GM23338 (cell line): ENCODE data around the gene ZNFX1. TPM values are rescaled to one million over a fixed set of nuclear protein-coding genes. Genes with fewer than 3 reads are reported as not detected.

Source experiments
- ATAC-seq: fragments of 200-7000 bp; cut with Tn5 transposase; 3 replicates; pipeline ENCODE4 v1.9.1; 2020
- DNase-seq: peaks from one replicate; pipeline ENCODE4 v3.0.0-alpha.2; 2015; ENCODE audit warnings: low spot score
- H2AFZ ChIP-seq: fragments of 200-600 bp; sonication (generic); 2 replicates; pipeline ENCODE4 v1.8.0; 2016; ENCODE audit warnings: antibody characterized with exemption, mild to moderate bottlenecking, moderate library complexity
- H3F3A ChIP-seq: fragments of 200-600 bp; sonication (generic); replicated peaks from 2 replicates; pipeline ENCODE4 v1.8.0; 2017; ENCODE audit warnings: antibody characterized with exemption, mixed run types, low read depth
- H3K27ac ChIP-seq: fragments of 200-600 bp; sonication (generic); 2 replicates; pipeline ENCODE4 v1.6.1; 2016; ENCODE audit warnings: low read depth
- H3K27me3 ChIP-seq: fragments of 200-600 bp; sonication (generic); 2 replicates; pipeline ENCODE4 v1.8.0; 2016; ENCODE audit warnings: mild to moderate bottlenecking, mixed run types, moderate library complexity; ENCODE audit not compliant: insufficient read depth
- H3K36me3 ChIP-seq: fragments of 200-600 bp; sonication (generic); 2 replicates; pipeline ENCODE4 v1.8.0; 2016; ENCODE audit warnings: mild to moderate bottlenecking; ENCODE audit not compliant: insufficient read depth
- H3K4me1 ChIP-seq: fragments of 200-600 bp; sonication (generic); 2 replicates; pipeline ENCODE4 v1.8.0; 2016; ENCODE audit warnings: mild to moderate bottlenecking, moderate library complexity; ENCODE audit not compliant: insufficient read depth
- H3K4me2 ChIP-seq: fragments of 200-600 bp; sonication (generic); 2 replicates; pipeline ENCODE4 v1.7.1; 2017; ENCODE audit warnings: mixed run types
- H3K4me3 ChIP-seq: fragments of 200-600 bp; sonication (generic); 2 replicates; pipeline ENCODE4 v1.6.1; 2016; ENCODE audit warnings: mixed run types
- H3K79me2 ChIP-seq: fragments of 200-600 bp; sonication (generic); replicated peaks from 2 replicates; pipeline ENCODE4 v1.8.0; 2017; ENCODE audit warnings: mild to moderate bottlenecking; ENCODE audit not compliant: insufficient read depth
- H3K9me2 ChIP-seq: fragments of 200-600 bp; sonication (generic); 2 replicates; pipeline ENCODE4 v1.8.0; 2017; ENCODE audit not compliant: insufficient read depth
- H4K20me1 ChIP-seq: fragments of 200-600 bp; sonication (generic); replicated peaks from 2 replicates; pipeline ENCODE4 v1.8.0; 2017; ENCODE audit warnings: mild to moderate bottlenecking; ENCODE audit not compliant: insufficient read depth
- H3K27ac Mint-ChIP-seq: 2 replicates; pipeline ENCODE4 v1.8.0; 2020; ENCODE audit warnings: inconsistent platforms, mild to moderate bottlenecking, moderate library complexity, mixed read lengths
- H3K27me3 Mint-ChIP-seq: 3 replicates; pipeline ENCODE4 v1.8.0; 2022; ENCODE audit warnings: low read depth, mild to moderate bottlenecking, moderate library complexity, mixed read lengths, inconsistent platforms; ENCODE audit not compliant: insufficient read depth, poor library complexity
- H3K36me3 Mint-ChIP-seq: 3 replicates; pipeline ENCODE4 v1.8.0; 2021; ENCODE audit warnings: low read depth, mild to moderate bottlenecking, inconsistent platforms, moderate library complexity, mixed read lengths
- H3K4me1 Mint-ChIP-seq: 3 replicates; pipeline ENCODE4 v1.8.0; 2020; ENCODE audit warnings: mild to moderate bottlenecking, inconsistent platforms, mixed read lengths
- H3K4me3 Mint-ChIP-seq: 3 replicates; pipeline ENCODE4 v1.8.0; 2021; ENCODE audit warnings: moderate library complexity, mild to moderate bottlenecking, inconsistent platforms, mixed read lengths
- H3K9me3 Mint-ChIP-seq: 3 replicates; pipeline ENCODE4 v1.8.0; 2020; ENCODE audit warnings: moderate library complexity, mild to moderate bottlenecking, inconsistent platforms, mixed read lengths
- CREB1 ChIP-seq: fragments of 250-450 bp; sonication (Bioruptor Pico); IDR thresholded peaks from 2 replicates; pipeline ENCODE4 v1.5.0; 2020; ENCODE audit warnings: low read depth, mild to moderate bottlenecking, moderate library complexity
- ETS1 ChIP-seq: IDR thresholded peaks from 2 replicates; pipeline ENCODE4 v1.6.1; 2016; ENCODE audit warnings: antibody characterized with exemption
- EZH2 ChIP-seq: fragments of 200-600 bp; sonication (generic); IDR thresholded peaks from one replicate; pipeline ENCODE4 v1.8.0; 2017; ENCODE audit warnings: antibody characterized with exemption, mild to moderate bottlenecking, low read depth; ENCODE audit not compliant: unreplicated experiment
- EZH2phosphoT487 ChIP-seq: fragments of 200-600 bp; sonication (generic); IDR thresholded peaks from one replicate; pipeline ENCODE4 v1.8.1; 2018; ENCODE audit warnings: antibody characterized with exemption; ENCODE audit not compliant: unreplicated experiment
- JUNB ChIP-seq: IDR thresholded peaks from one replicate; pipeline ENCODE4 v1.6.1; 2016; ENCODE audit warnings: antibody characterized with exemption; ENCODE audit not compliant: unreplicated experiment
- NANOG ChIP-seq: IDR thresholded peaks from 2 replicates; pipeline ENCODE4 v1.6.1; 2016; ENCODE audit warnings: antibody characterized with exemption, borderline replicate concordance
- POLR2AphosphoS5 ChIP-seq: IDR thresholded peaks from 2 replicates; pipeline ENCODE4 v1.6.1; 2016; ENCODE audit warnings: antibody characterized with exemption, low read depth
- STAT1 ChIP-seq: IDR thresholded peaks from one replicate; pipeline ENCODE4 v1.6.1; 2016; ENCODE audit warnings: antibody characterized with exemption; ENCODE audit not compliant: unreplicated experiment
- ZNF331 ChIP-seq: fragments of 250-450 bp; sonication (Bioruptor Pico); IDR thresholded peaks from 2 replicates; pipeline ENCODE4 v1.5.0; 2020; ENCODE audit warnings: low read depth, mild to moderate bottlenecking, moderate library complexity
- ZNF462 ChIP-seq: fragments of 250-450 bp; sonication (Bioruptor Pico); IDR thresholded peaks from 2 replicates; pipeline ENCODE4 v1.5.0; 2020; ENCODE audit warnings: mild to moderate bottlenecking, moderate library complexity
- polyA plus RNA-seq: library from polyadenylated mRNA; unstranded; fragments of >200 nt; fragmentation: Nextera tagmentation; extraction: Ambion mirVana; gene quantifications from 2 replicates; pipeline ENCODE4 v1.2.1, GENCODE V29; 2016
- total RNA-seq: library from RNA; depleted of rRNA; stranded (reverse); fragments of >200 nt; shearing (Covaris generic); gene quantifications from 2 replicates; pipeline ENCODE4 v1.2.3, GENCODE V29; 2014
- TF ChIP-seq, protein P1 (sequence below): IDR thresholded peaks from one replicate; pipeline ENCODE4 v1.6.1; 2018; ENCODE audit warnings: antibody characterized with exemption; ENCODE audit not compliant: unreplicated experiment

The ZNFX1 gene
- total and polyA plus RNA-seq, 2 experiments from 2014 or later, result 6.1 to 12.1 TPM

GRCh38 chr20:49233226-49233625 lies 44.6 kb downstream of the ZNFX1 start (continued):
- TF ChIP-seq ETS1, result no peak
- TF ChIP-seq POLR2AphosphoS5, result no peak
- no peak for TF ChIP-seq ZNF331
- TF ChIP-seq EZH2, result no peak
- TF ChIP-seq STAT1, result no peak
- no peak for TF ChIP-seq NANOG

- no peaks in the 10 kb centered on the region; the same call in 1 of the 2 replicates for H4K20me1 ChIP-seq
- ATAC-seq (no peak), DNase-seq (no peak)
- Mint-ChIP-seq H3K4me3 (no peak overlapping the region), H3K27me3 (no peaks in the 10 kb centered on the region), H3K36me3 (peaks cover 82% of the 10 kb centered on the region), H3K27ac (no peak overlapping the region), H3K4me1 (no peaks in the 10 kb centered on the region), H3K9me3 (no peaks in the 10 kb centered on the region)
- no peak overlapping the region for H3K4me3 ChIP-seq
- no peaks in the 10 kb centered on the region for H3K27me3 ChIP-seq
- H3K4me1 ChIP-seq, result no peaks in the 10 kb centered on the region
- H3K9me2 ChIP-seq, result no peaks in the 10 kb centered on the region
- no peak overlapping the region for H3K27ac ChIP-seq
- no peaks in the 10 kb centered on the region for H3K79me2 ChIP-seq
- H3K4me2 ChIP-seq, result no peak overlapping the region
- H3F3A ChIP-seq, result no peaks in the 10 kb centered on the region; the same call in 1 of the 2 replicates
- H3K36me3 ChIP-seq, result peaks cover 31% of the 10 kb centered on the region
- H2AFZ ChIP-seq, result no peak overlapping the region
- TF ChIP-seq ETS1 (no peak), EZH2 (no peak), EZH2phosphoT487 (no peak), POLR2AphosphoS5 (no peak), ZNF462 (CRISPR knock-in tag) (no peak), JUNB (no peak), STAT1 (no peak), CREB1 (CRISPR knock-in tag) (no peak), NANOG (no peak), ZNF331 (no peak)
- TF ChIP-seq, protein P1, sequence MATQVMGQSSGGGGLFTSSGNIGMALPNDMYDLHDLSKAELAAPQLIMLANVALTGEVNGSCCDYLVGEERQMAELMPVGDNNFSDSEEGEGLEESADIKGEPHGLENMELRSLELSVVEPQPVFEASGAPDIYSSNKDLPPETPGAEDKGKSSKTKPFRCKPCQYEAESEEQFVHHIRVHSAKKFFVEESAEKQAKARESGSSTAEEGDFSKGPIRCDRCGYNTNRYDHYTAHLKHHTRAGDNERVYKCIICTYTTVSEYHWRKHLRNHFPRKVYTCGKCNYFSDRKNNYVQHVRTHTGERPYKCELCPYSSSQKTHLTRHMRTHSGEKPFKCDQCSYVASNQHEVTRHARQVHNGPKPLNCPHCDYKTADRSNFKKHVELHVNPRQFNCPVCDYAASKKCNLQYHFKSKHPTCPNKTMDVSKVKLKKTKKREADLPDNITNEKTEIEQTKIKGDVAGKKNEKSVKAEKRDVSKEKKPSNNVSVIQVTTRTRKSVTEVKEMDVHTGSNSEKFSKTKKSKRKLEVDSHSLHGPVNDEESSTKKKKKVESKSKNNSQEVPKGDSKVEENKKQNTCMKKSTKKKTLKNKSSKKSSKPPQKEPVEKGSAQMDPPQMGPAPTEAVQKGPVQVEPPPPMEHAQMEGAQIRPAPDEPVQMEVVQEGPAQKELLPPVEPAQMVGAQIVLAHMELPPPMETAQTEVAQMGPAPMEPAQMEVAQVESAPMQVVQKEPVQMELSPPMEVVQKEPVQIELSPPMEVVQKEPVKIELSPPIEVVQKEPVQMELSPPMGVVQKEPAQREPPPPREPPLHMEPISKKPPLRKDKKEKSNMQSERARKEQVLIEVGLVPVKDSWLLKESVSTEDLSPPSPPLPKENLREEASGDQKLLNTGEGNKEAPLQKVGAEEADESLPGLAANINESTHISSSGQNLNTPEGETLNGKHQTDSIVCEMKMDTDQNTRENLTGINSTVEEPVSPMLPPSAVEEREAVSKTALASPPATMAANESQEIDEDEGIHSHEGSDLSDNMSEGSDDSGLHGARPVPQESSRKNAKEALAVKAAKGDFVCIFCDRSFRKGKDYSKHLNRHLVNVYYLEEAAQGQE, result no peak
These were observed 46.4 kb downstream of the ZNFX1 start for GRCh38 chr20:49231471-49231870.
